ENCODE measurements around the gene PRR12.

- no peak for TF ChIP-seq CTCF (IDR thresholded peaks at IDR 0.05)
- TF ChIP-seq POLR2A (IDR thresholded peaks at IDR 0.05): no peak
These were observed 2.4 kb upstream of the PRR12 start for GRCh38 chr19:49588365-49589122.
